Activated gamma-delta T cell (primary cell): ENCODE measurements around the gene GPR142.

Source experiments
- DNase-seq: peaks from one replicate; lab custom pipeline; 2025; lab: John Stamatoyannopoulos, UW
- total RNA-seq, 2 donors: gene quantifications; one replicate each; lab custom pipeline; 2026; lab: John Stamatoyannopoulos, UW

The GPR142 gene, protein sequence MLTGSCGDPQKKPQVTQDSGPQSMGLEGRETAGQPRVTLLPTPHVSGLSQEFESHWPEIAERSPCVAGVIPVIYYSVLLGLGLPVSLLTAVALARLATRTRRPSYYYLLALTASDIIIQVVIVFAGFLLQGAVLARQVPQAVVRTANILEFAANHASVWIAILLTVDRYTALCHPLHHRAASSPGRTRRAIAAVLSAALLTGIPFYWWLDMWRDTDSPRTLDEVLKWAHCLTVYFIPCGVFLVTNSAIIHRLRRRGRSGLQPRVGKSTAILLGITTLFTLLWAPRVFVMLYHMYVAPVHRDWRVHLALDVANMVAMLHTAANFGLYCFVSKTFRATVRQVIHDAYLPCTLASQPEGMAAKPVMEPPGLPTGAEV
- 0 to 0.05 reads per million in 2 donors for total RNA-seq

DNA sequence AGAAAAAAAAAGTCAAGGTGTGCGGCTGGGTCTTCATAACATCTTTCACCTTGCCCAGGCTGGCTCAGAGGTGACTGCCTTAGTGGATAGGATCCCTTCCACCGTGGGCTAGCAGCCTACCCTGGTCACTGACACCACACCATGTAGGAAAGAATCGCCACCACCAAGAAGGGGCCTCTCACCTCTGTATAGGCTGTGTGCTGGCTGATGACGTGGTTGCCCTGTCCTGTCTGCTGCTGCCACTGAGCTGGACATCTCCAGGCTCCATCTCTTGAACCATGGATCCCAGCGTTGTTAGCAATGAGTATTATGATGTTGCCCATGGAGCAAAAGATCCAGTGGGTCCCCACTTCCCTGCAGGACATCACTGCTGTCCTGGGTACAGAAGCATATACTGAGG, at the start of gene GPR142:
Gene GPR142 (plus strand): TSS at position 301 of the 400 bp plus-strand sequence. CDS start 2,035 bp downstream, outside the sequence.
- no peak for DNase-seq

- DNase-seq = no peak
These were observed 48.9 kb upstream of the GPR142 start for GRCh38 chr17:74318391-74318790.

DNA sequence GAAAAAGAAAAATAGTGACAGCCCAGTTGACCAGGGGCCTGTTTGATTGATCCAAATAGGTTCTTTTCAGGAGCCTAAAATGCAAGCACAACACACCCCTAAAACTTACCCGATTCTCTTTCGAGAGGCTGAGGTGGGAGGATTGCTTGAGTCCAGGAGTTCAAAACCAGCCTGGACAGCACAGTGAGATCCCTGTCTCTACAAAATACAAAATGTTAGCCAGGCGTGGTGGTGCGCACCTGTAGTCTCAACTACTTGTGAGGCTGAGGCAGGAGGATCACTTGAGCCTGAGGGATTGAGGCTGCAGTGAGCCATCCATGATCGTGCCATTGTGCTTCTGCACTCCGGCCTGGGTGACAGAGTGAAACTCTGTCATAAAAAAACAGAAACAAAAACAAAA, 42.8 kb upstream of the GPR142 start:
- no peak for DNase-seq

DNA sequence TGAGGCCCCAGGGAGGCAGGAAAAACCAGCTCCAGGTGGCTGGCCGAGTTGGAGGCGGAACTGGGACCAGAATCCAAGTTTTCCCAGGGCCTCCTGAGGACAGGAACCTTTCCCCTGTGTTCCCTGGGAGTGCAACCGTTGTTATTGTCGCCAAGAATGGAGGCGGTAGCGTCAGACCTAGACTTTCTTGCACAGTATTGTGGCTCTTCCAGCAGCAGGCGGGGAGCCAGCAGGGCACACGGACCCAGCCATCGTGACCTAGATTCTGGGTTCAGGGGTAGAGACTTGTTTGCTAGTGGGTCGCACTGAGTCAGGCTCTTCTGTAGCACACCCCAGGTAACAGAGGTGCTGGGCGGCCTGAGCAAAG, 41.9 kb upstream of the GPR142 start:
- no peak for DNase-seq

DNA sequence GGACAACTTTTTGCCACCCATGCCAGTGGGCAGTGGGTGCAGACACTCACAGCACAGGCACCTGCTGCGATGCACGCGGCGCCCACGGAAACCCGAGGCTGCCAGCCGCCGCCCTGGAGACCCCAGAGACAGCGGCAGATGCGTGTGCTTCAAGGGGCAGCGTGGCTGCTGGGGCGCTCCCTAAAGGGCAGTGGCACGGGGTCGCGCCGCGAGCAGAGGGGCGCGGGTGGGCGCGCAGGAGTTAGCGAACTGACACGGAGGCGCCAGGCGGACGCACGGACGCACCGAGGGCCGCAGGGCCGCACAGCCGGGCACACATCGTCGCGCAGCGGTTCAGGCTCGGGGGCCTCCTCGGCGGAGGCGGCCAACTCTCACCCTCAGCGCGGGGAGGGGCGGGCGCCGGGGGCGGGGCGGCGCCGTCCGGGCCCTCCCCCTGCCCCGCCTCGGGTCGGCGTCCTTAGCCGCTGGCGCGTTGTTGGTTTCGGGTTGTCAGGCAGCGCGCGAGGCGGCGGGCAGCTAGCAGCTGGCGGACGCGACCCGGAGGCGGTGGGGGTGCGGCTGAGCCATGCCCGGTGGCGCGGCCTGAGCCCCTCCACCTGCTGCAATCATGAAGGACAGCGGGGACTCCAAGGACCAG, 41.4 kb upstream of the GPR142 start, which contains the start of gene KIF19:
Gene KIF19 (plus strand): TSS at position 484 of the 637 bp plus-strand sequence. CDS start 124 bp downstream, at position 608.
- DNase-seq = peak; percentile 51

- DNase-seq = no peak
These were observed 40.8 kb upstream of the GPR142 start for GRCh38 chr17:74326506-74326905.

DNA sequence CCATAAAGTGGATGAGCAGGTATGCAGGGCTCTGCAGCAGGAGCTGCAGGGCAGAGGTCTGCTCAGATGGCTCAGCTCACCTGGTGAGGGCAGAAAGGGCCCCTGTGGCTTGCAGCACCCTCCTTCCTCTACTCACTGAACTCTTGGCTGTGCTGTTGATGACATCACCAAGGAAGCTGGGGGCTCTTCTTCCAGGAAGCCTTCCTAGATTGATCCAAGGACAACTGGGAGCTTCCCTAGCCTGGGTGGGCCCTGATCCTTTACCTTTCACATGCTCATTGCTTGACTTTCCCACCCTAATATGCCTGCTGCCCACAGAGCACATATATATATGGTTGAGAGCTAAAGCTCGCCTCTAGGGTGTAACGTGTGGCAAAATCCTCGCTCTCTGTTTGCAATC, 38.8 kb upstream of the GPR142 start:
- no peak for DNase-seq

DNA sequence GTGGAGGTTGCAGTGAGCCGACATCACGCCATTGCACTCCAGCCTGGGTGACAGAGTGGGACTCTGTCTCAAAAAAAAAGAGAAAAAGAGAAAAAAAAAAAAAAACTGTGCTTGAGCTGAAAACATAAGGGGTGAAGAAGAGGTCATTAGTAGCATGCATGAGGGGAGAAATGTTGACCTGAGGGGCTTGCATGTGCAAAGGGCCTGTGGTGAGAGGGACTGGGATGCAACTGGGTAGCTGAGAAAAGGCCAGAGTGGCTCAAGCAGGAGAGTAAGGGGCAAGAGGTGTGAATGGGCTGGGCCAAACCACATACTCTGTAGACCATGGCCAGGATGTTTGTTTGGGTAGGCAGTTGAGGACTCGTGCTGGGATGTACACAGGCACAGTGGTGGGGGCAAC, 37.9 kb upstream of the GPR142 start:
- DNase-seq = no peak

DNA sequence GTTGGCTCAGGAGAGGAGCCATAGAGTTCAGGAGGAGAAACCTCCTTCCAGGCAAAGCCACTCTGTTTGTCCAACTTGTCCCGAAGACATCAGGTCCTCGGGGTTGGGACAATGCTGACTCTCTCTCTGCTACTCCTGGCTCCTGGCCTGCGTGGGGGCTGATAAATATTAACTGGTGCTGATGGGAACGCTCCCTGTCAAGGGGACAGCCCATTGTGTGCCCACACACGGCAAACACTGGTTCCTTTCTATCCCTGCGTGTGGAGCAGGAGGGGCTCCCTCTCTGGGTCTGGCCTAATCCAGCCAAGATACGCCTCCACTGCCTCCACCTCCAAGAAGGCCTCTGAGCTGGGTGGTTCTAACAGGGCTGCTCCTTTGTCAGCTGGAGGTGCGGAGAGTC, 36.9 kb upstream of the GPR142 start:
- DNase-seq = no peak

DNA sequence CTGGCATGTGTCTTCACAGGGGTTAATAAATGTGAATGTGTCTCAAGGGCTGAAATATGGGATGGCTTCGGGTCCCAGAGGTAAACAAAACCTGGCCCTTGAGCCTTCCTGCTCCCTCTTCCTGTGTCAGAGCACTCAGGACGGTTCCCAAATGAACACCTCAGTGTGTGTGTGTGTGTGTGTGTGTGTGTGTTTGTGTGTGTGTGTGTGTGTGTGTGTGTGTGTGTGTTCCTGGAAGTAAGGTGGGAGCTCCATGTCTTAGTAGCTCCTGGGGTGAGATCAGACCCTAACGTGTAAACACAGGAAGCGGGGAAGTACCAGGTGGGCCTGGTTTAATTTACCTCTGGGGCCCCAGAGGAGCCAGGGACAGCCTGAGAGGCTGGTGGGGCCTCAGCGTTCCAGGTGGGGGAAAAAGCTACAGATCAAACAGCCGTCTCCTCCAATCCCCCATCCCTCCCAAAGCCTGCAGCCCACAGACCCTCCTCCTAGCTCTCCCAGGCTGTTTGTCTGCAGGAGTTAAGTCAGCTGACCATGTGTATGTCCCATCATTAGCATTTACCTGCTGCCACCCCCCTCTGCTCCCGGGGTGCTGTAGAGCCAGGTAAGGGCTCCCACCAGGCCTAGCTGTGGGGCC, 35.2 kb upstream of the GPR142 start:
- no peak for DNase-seq

DNA sequence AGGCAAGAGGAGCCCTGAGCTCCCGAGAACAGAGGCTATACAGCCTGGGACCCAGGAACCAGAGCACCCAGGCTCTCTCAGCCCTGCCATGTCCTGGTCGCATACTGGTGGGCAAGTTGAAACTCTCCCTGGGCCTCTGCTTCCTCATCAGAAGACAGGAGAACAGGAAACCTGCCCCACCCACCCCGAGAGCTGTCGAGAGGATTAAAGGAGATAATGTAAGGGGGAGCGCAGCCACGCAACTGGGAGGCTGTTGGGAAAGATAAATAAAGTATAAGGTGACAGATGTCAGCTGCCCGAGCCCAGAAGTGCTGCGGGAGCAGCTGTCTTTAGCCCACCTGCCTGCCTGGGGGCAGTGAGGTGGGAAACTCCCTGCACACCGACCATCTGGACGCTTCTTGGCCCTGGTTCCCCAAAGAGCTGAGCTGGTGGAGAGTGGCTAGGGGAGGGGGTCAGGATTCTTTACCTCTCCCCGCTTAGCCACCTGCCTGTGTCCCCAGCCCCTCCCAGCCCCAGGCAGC, 34.5 kb upstream of the GPR142 start:
- no peak for DNase-seq

DNA sequence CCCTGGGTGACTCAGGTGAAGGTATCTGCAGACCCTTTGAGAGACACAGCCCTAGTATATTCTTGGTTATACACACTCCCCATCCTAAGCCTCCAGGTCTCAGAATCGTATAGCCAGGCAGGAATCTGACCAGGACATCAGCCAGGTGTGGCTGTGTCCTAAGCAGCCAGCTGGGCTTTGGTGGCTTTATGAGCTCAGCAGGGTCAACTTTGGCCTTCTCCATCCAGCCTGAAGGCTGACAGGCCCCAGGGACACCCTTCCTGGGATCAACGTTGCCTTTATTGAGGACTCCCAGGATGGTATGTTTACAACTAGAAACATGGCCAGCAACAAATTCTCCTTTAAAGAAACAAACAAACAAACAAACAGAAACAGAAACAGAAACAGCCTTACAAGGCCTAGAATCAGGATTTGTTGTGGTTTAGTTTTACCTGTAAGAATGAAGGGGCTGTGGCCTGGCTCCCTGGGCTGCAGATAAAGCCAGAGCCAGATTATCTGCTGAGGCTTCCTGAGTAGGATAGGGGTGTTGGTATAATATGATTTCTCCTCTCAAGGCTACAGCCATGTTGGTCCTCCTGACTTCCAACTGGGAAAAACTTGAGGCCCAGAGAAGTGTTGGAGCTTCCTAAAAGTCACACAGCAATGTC, 32.8 kb upstream of the GPR142 start:
- DNase-seq = no peak

DNA sequence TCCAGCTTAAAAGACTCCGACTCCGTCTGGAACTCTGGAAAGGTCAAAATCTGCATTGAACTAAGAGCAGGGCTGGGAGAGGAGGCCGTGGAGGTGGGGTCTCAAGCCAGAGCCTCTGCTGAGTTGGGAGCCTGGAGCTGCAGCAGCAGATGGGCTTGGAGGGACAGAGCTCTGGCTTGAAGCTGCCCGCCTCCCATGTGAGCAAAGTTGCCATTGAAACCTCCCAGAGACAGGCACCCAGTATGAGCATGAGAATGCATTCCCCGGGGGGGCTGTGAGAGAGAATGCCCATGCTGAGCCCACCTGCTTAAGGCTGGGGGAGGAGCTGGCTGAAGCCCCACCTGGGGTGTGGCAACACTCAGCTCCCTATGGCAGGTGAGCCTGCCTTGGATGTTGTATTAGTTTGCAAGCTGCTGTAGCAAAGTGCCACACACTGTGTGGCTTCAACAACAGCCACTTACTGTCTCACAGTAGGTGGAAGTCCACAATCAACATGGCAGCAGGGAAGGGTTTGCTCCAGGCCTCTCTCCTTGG, 31.7 kb upstream of the GPR142 start:
- no peak for DNase-seq

GRCh38 chr17:74336307-74336706, 31.0 kb upstream of the GPR142 start:
- no peak for DNase-seq

GRCh38 chr17:74337834-74338500, 29.3 kb upstream of the GPR142 start:
- no peak for DNase-seq

GRCh38 chr17:74339537-74340195, 27.6 kb upstream of the GPR142 start:
- no peak for DNase-seq

GRCh38 chr17:74340470-74341023, 26.8 kb upstream of the GPR142 start:
- no peak for DNase-seq

DNA sequence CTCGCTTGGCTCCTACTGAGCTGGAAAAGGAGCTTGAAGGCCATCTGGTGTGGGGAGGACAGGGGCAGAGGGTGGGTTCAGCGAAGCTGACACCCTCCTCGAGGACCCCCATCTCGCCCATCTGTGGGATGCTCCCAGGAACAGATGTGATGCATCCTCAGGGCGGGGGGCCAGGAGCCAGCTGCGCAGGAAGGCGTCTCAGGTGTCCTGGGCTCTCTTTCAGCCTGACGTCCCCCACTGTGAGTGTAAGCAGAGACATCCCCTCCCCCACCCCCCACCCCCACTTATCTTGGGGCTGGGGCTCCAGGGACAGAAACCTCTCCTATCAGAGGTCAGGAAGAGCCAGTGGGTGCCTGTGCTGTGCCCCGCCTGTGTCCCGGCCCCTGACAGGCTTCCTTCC, 25.1 kb upstream of the GPR142 start:
- DNase-seq = no peak

DNA sequence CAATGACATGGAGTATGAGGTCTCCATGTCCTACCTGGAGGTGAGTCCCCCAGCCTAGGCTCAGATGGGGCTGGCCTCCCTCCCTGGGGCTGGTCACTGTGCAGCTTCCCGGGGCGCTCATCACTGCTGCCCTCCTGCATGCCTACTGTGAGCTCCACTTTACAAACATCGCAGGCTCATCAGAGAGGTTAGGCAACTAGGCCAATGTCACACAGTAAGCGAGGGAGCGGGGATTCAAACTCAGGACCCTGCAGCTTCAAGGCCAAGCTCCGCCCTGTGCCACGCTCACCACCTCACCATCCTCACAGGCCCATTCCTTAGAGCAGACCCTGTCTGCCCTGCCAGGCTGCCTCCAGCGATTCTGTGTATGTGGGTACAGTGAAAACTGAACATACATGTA, 24.2 kb upstream of the GPR142 start:
- no peak for DNase-seq

GRCh38 chr17:74343526-74344284, 23.6 kb upstream of the GPR142 start:
- no peak for DNase-seq
